Activated T-cell treated with anti-CD3 and anti-CD28 coated beads, Interleukin-2, amount 50 U/mL, for 48 hours (primary cell): ENCODE measurements around the gene DOLPP1.

ENCODE experiments used
- DNase-seq, 2 experiments: peaks; one replicate each; pipeline ENCODE4 v3.0.0-alpha.2; 2020

DOLPP1 gene

DNA sequence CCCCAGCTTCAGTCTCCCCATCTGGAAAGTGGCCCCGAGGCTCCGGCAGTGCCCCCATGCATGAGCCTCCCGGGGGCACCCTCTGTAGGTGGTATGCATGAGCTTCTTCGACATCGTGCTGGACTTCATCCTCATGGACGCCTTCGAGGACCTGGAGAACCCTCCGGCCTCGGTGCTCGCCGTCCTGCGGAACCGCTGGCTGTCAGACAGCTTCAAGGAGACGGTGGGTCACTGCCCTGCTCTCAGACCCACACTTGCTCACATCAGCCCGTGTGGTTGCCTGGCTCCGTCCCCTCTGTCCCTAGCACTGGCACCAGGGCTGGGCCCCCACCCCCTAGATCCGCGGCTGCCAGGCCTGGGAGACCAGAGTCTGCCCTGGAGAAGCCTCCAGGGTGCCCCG is 12.8 kb upstream of the DOLPP1 start:
- no peak for DNase-seq

DNA sequence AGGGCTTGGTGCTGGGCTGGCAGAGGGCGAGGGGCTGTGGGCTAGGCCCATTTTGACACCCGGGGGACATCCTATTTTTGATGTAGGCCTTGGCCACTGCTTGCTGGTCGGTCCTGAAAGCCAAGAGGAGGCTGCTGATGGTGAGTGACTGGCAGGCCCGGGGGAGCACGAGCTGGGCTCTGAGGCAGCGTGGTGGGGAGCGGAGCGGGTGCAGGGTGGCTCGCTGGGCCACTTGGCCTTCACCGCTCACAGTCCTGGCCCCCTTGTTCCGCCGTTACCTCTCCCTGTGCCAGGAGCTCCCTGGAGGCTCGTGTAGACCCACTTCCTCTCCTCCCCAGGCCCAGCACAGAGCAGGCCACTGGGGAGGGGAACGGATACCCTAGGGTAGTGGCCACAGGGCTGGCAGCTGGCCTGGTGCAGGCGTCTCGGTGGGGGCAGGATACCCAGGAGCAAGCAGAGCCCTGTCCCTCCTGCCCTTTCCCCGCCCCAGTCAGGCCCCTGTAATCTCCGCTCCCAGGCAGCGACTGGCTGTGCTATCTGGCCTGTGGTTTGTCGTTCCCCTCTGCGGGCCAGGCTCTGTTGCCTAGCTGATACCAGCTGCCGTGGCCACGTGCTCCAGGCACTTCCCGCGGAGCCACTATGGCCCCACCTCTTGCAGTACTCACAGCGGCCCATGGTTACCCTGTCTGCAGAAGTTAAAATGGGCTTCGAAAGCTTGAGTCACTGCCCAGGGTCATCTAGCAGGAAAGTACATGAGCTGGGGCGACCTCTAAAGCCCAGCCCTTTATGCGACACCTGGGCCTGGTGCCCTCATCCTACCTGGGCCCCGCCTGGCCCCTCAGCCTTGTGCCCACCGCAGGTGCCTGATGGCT is 11.7 kb upstream of the DOLPP1 start:
- peak; percentile 58 to 71 for DNase-seq

DNA sequence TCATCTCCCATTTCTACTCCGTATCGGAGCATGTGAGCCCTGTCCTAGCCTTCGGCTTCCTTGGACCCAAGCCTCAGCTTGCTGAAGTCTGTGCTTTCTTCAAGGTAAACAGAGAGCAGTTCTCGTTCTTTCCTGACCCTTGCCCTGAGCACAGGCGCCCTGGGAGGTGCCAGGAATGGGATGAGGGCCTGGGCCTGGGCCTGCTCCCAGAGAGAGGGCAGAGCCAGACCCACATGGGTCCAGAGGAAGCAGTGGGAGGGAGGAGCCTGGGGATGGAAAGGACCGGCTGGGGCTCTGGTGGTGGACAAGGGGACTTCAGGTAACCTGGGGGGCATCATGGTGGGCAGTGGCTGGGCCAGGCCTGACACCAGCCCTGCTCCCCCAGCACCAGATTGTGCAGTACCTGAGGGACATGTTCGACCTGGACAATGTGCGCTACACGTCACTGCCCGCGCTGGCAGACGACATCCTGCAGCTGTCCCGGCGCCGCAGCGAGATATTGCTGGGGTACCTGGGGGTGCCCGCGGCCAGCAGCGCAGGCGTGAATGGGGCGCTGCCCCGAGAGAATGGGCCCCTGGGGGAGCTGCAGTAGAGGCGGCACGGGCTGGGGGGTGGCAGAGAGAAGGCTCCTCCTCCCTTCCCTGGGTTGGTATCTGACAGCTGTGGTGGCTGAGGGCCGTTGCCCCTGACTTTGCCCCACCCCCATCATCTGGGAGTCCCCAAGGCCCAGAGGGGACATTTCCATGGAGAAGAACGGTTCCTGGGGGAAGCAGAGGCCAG is 10.9 kb upstream of the DOLPP1 start:
- no peak for DNase-seq

DNA sequence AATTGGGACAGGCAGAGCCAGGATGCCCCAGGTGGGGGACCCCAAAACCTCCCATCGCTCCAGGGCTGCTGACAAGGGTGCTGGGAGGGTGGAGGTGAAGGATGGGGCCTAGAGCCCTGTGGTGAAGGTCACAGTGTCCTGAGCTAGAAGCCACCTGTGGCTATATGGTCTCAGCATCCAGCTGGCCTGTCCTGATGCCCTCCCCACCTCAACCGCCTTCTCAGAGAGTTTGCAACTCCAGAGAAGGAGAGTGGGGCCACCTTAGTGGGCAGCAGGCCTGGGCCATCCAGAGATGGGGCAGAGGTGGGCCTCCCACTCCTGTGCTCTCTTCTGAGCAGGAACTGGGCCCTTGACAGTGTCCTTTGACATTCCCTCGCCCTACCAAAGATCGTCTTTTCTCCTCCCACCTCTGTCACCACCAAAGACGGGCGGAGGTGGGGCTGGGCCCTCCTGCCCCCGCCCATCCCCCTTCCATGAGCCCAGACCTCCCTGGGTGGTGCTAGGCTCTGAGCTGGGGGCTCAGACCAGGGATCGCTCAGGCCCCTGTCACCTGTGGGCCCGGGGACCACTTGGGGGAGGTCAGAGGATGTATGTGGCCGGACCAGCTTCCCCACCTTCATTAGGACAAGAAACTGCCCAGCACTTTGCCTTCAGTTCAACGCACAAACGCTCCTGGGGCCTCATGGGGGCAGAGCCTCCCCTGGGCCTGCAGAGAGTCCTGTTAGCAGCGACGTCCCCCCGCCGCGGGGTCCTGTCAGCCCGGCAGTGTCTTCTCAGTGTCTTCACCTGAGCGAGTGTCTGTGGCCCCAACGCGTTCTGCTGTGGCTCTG is 10.0 kb upstream of the DOLPP1 start:
- no peak for DNase-seq

DNA sequence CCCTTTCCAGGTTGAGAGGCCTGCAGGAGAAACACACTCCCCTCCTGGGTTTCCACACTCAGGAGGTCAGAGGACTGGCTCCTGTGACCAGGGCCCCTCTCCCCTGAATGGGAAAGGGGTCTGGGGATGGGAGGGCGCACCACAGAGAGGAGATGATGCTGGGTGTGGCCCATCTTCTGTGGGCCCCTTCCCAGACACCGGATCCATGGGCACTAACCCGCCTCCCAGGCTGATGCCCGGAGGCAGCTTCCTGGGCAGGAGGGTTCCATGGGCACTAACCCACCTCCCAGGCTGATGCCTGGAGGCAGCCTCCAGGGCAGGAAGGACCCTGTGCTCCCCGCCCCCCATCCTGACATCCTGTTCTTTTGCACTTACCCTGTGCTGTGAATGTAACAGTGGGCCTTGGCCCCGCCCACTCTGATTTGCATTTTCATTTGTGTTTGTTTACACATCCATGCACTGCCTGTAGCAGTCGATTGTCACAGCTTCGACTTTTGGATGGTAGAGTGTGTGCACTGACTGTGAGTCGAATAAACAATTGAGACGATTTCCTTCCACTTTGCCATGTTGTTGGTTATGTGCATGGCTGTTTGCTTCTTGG is 9.3 kb upstream of the DOLPP1 start:
- DNase-seq = peak in 1 of 2 experiments; percentile 30

DNA sequence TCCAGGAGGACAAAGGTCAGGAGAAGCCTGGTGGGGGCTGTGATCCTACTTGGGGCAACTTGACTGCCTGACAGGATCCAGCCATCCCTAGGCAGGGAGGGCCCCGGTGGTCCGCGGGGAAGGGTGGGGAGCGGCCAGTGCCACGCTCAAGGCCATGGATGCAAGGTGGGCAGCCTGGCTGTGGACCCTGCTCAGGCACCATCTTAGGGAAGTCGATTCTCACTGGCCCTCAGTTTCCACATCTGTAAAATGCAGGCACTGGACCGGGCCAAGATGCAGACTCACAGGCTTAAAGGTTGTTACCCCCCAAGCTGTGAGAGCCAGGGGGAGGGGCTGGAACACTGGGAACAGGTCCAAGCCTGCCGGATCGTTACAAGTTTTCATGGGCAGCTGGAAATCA is 8.7 kb upstream of the DOLPP1 start:
- DNase-seq = no peak

DNA sequence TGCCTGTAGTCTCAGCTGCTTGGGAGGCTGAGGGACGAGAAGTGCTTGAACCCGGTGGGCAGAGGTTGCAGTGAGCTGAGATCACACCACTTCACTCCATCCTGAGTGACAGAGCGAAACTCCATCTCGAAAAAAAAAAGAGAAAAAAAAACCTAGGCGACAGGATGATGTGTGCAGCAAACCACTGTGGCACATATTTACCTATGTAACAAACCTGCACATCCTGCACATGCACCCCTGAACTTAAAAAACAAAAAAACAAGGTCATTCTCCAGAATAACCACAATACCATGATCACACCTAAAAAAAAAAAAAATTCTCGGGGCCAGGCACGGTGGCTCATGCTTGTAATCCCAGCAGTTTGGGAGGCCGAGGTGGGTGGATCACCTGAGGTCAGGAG is 7.5 kb upstream of the DOLPP1 start:
- DNase-seq = no peak

DNA sequence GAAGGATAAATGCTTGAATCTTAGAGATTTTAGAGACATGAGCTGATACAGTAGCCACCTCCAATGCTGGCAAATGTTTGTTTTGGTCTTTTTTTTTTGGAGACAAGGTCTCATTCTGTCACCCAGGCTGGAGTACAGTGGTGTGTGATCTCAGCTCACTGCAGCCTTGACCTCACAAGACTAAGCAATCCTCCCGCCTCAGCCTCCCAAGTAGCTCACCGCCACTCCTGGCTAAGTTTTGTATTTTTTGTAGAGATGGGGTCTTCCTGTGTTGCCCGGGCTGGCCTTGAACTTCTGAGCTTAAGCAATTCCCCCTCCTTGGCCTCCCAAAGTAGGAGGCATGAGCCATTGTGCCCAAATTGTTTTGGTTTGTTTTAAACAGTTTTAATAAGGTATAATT is 6.8 kb upstream of the DOLPP1 start:
- no peak for DNase-seq

DNA sequence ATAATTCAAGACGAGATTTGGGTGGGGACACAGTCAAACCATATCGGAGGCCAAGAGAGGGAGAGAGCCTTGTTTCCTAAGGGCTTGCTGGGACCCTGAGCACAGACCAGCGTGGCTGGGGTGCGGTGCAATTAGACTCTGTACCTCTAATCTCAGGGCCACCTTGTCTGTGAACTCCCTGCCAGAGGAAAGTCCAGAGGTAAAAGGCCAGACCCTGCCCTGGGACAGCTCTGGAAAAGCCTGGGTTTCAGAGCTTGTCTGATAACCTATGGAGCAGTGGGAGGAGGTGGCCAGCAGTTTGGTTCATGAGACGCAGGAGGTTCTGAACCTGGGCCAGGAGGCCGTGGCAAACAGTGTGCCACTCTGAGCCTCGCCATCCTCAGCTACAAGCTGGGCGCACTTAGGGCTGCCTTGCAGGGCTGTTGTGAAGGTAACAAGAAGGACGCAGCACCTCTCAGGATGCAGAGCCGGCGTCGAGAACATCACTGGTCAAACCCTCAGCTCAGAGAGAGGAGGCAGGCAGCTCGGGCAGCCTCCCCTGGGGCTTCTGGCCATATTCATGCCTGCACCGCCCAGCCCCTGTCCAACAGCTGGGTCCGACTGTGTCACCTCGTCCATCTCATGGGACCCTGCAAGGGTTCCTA is 4.8 kb upstream of the DOLPP1 start:
- DNase-seq = no peak

DNA sequence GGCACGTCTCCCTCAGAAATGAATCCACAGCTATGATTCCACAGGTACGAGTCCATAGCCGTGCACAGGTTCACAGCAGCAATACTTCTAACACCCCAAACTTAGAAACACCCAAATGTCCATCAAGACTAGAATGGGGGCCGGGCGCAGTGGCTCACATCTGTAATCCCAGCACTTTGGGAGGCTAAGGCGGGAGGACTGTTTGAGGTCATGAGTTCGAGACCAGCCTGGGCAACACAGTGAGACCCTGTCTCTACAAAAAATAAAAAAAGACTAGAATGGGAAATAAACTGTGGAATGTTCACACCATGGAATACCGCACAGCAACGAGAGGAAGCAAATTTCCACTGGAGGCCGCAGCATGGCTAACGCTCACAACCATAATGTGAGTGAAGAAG is 4.3 kb upstream of the DOLPP1 start:
- DNase-seq = no peak

DNA sequence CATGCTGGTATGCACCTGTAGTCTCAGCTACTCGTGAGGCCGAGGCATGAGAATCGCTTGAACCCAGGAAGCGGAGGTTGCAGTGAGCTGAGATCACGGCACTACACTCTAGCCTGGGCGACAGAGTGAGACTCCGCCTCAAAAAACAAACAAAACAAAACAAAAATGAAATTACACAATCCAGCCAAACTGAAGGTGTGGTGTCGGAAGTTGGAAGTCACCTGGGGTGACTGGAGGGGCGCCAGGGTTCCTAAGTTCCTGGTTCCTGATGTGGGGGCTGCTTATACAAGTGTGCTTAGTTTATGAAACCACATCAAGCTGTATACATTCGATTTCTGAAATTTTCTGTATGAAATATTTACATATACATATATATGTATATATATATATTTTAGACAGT is 3.7 kb upstream of the DOLPP1 start:
- DNase-seq = no peak

DNA sequence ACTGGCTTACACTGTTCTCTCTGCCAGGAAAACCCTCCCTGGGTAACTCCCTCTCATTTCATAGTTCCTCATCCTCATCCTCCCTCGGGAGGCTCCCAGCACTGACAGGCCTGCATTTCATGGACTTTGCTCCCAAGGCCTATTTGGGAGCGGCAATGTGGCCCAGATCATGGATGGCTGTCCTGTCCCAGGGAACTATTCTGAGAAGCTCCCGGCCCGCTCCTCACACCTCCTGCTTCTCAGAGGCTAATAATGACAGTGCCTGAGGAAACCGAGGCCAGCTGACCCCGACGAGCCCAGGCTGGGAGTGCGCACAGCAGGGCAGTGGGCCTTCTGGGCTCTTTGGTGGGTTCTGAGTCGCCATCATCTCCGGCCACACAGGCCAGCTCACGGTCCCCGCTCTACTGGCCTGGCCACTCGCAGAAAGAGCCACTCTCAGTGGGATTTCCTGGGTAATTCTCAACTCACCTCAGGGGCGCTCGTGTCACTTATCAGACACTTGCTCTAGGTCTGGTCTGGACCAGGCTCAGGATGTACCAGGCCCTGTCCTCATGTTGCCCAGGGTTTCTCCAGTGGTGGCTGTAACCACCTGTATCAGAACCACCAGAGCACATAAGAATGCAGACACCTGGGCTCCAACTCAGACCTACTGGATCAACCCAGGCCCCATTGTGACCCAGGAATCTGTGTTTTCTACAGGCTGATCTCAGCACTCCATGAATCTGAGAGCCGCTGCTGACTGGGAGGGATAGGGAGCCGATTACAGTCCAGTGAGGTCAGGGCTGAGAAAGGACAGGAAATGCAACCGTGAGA is 2.0 kb upstream of the DOLPP1 start:
- DNase-seq = no peak

DNA sequence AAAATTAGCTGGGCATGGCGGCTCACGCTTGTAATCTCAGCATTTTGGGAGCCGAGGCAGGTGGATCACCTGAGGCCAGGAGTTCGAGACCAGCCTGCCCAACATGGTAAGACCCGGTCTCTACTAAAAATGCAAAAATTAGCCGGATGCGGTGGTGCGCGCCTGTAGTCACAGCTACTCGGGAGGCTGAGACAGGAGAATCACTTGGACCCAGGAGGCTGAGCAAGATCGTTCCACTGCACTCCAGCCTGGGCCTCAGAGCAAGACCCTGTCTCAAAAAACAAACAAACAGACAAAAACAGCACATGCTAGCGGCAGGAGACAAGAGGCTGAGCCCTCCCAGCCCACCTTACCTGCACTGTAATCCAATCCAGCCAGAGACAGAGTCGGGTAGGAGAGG is 1.1 kb upstream of the DOLPP1 start:
- DNase-seq = no peak

DNA sequence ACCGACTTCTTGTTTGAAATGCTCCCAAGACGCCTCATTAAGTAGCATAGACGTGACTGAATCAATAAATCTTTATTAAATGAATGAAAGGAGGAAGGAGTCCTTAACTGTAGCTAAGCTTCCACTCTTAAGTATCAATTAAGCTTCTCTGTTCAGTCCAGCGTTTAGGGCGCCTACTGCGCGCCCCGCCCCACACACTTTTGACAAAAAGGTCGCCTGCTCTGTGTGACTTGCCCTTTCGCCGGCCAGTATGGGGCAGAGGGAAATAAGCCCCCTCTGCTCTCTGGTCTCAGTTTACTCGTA is 662 bp upstream of the DOLPP1 start:
- DNase-seq = no peak

DNA sequence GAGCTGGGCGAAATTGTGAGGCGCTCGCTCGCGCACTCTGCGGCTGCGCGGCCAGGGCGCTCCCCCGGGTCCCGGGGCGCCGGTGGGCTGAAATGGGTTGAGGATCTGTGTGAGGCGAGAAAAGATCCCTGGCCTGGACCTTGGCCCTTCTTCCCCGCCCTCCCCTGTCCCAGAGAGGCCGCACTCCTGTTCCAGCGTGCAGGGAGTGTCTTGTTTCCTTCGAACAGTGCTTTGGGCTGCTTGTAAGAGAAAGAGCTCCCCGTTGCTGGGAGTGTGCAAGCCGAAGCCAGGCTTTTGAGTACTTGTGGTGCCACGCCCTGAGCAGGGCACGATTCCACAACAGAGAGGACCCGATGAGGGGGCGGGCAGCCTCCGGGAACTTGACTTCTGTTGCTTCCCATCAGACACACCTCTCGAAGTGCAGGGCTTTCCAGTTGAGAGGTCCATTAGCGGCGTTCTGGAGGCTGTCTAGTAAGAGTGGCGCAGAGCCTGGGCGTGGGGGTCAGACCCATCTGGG is 535 bp downstream of the DOLPP1 start:
- DNase-seq = no peak

DNA sequence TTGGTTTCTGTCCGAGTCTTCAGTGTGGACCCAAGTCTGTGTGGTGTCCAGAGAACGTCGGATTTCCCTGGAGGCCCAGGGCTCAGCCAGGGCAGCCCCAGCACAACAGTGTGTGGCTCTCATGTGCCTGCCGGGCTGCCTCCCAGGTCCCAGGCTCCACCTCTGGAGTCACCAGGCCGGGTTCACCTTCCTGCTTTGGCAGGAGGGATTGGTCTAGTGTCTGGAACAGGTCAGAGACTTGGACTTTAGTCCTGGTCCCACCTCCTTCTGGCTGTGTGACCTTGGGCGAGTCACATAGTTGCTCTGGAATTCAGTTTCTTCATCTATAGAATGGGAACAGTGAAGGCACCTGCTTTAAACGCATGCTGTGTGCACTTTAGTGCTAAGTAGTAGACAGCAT is 3.2 kb downstream of the DOLPP1 start:
- no peak for DNase-seq

DNA sequence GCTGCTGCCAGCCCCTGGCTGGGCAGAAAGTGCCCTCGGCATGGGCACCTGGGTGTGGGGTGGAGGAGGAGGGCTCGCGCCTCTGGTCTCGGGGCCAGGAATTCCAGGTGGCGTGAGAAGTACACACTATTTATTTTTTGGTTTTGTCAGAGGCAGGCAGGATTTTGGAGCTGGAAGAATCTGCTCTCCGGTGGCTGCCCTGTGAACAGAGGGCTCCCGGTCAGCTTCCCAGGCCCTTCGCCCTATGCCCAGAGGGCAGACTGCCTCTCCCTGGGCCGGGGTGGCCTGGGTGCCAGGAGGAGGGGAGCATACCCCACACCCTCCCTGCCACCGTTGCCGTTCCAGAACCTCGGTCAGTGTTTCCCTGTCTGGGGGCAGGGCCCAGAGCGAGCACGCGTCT is 8.3 kb downstream of the DOLPP1 start:
- no peak for DNase-seq

DNA sequence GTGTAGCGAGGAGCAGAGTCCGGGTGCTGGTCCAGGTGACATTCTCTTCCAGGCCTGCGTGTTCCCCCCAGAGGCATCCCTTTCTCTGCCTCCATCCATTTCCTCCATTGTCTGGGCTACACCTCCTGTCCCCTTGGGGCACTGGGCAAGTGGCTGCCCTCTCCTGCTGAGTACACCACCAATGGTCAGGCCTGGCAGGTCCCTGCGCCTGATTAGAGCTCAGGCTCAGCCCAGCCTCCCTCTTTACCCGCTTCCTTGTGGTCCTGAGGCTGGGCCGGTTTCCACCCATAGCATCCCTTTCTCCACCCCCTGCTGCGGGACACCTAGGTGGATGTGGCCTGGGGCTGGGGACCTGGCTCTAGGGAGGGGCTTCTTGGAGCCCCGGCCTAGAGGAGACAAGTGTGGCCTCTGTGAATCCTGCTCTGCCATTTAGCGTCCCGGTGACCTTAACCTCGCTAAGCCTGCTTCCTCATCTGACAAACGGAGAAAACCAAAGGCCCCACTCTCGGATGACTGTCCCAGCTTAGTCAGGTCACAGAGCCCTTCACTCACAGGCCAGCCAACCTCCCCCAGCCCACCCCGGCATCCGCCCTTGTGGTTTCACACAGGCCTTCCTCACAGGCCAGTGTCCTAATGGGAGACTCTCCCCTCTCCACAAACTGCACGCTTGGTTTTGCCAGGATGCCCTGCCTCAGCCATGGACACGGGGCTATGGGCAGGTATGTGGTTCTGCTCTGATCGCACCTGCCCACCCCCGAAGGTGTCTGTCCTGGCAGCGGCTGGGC is 12.9 kb downstream of the DOLPP1 start:
- no peak for DNase-seq

DNA sequence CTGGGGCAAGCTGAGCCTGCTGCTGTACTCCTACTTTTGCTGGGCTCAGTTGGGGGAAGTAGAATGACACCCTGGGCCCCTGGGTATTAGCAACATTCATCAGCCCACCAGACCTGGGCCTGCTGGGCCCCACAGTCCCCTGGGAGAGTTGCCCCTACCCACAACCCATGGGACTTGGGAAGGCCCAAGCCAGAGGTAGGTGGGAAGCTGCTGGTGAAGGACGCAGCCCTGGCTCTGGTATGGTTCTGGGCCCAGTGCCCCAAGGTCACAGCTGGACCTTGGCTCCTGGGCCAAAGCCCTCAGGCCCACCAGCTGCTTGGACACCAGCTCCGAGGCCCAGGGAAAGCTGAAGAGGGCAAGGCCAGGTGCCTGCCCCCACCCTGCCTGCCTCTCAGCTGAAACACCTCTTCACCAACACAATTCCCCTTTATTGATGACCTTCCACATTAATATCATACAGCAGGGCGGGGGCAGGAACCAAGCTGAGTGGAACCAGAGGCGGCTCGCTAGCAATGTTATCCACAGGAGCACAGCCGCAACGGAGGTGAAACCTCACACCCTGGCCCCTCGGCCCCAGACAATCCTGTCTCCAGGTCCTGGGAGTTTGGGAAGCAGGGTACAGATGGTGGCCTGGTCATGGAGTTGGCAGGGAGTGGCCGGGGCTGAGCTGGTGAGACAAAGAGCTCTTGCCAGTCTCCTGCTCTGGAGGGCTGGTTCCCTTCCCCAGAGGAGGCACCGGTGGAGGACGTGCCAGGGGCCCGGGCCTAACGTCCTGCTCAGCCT is 13.7 kb downstream of the DOLPP1 start:
- DNase-seq = no peak

DNA sequence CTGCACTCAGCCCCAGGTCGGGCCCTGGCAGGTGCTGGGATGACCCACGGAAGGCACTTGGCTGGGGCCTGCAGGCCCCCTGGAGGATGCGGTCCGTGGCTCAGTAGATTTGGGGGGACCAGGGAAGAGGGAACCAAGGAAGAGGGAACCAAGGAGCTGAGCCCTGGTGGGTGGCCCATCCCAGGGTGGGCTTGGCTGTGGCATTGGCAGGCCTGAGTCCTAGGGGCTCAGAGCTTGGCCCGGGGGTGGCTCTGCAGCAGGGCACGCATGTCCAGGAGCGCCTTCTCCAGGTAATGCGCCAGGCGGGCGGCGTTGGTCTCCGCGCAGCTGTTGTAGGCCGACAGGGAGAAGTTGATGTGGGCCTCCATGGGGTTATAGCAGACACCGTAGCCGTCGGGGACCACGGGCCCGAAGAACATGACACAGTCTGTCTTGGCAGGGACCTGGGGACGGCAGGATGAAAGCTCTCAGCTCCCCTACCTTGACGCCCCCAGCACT is 14.3 kb downstream of the DOLPP1 start:
- no peak for DNase-seq
